Chondrocyte (in vitro differentiated cells): ENCODE results near the gene CDT1. TPM values are rescaled to one million over a fixed set of nuclear protein-coding genes. Genes with fewer than 3 reads are reported as not detected.

ENCODE experiments used
- DNase-seq: peaks from one replicate; pipeline ENCODE4 v3.0.0; 2021; ENCODE audit warnings: mixed read lengths, low spot score
- H3K27ac Mint-ChIP-seq: one replicate; pipeline ENCODE4 v1.8.0; 2021; ENCODE audit warnings: mild to moderate bottlenecking, moderate library complexity, mixed read lengths; ENCODE audit not compliant: unreplicated experiment
- H3K27me3 Mint-ChIP-seq: 2 replicates; pipeline ENCODE4 v1.8.0; 2021; ENCODE audit warnings: low read depth, mixed read lengths
- H3K36me3 Mint-ChIP-seq: 2 replicates; pipeline ENCODE4 v1.8.0; 2021; ENCODE audit warnings: low read depth, mixed read lengths
- H3K4me1 Mint-ChIP-seq: 2 replicates; pipeline ENCODE4 v1.8.0; 2021; ENCODE audit warnings: low read depth, mild to moderate bottlenecking, mixed read lengths
- H3K4me3 Mint-ChIP-seq: one replicate; pipeline ENCODE4 v1.8.0; 2021; ENCODE audit warnings: mild to moderate bottlenecking, moderate library complexity, mixed read lengths; ENCODE audit not compliant: unreplicated experiment
- H3K9me3 Mint-ChIP-seq: 2 replicates; pipeline ENCODE4 v1.8.0; 2021; ENCODE audit warnings: low read depth, mixed read lengths
- total RNA-seq: library from RNA; stranded (reverse); gene quantifications from 3 replicates; pipeline ENCODE4 v1.2.1, GENCODE V29; 2021
- TF ChIP-seq, protein P1 (sequence below): fragments of 200-600 bp; sonication (generic); IDR thresholded peaks from 2 replicates; pipeline ENCODE4 v1.5.0; 2021; ENCODE audit warnings: antibody characterized with exemption, mild to moderate bottlenecking, moderate library complexity

The CDT1 gene
- total RNA-seq, 1 donor from 2014 or later: 3.7 TPM

DNA sequence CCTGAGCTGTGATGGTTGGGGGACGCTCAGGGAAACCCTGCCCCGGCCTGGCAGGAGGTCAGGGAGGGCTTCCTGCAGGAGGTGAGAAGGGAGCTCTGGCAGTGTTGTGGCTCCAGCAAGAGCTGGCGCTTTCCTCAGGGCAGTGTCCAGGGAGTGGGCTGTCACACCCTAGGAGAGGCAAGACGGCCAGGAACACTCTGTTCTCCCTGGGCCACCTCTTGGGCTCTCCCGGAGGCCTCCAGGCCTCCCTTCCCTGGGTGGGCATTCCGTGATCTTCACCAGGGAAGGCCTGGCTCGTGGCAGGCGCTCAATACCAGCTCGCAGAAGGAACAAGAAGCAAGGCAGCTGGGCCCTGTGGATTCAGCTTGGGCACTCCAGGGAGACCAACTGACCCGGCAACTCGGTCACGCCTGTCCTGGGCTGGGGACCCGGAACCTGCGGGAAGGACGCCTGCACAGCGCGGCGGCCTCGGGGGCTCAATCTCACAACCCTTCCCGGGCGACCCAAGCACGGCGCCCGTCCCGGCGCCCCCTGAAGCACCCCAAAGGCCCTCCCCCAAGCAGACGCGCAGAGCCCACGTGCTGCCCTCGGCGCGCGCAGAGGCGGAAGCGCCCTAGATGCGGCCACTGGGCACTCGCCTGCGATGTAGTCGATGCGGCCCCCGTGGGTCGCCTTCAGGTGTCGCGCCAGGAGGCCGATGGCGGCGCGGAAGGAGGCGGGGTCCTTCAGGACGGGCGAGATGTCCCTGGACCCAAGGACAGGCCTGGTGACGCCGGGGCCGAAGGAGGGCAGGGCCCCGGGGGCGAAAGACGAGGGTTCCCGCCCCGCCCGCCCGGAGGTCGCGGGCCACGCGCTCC is 7.6 kb downstream of the CDT1 start:
- Mint-ChIP-seq H3K4me3 (peak overlapping the region; percentile 85), H3K27me3 (no peaks in the 10 kb centered on the region), H3K9me3 (no peaks in the 10 kb centered on the region), H3K36me3 (no peaks in the 10 kb centered on the region), H3K27ac (peak overlapping the region; percentile 88), H3K4me1 (peaks cover 17% of the 10 kb centered on the region)
- DNase-seq: peak; percentile 93
- TF ChIP-seq, protein P1, sequence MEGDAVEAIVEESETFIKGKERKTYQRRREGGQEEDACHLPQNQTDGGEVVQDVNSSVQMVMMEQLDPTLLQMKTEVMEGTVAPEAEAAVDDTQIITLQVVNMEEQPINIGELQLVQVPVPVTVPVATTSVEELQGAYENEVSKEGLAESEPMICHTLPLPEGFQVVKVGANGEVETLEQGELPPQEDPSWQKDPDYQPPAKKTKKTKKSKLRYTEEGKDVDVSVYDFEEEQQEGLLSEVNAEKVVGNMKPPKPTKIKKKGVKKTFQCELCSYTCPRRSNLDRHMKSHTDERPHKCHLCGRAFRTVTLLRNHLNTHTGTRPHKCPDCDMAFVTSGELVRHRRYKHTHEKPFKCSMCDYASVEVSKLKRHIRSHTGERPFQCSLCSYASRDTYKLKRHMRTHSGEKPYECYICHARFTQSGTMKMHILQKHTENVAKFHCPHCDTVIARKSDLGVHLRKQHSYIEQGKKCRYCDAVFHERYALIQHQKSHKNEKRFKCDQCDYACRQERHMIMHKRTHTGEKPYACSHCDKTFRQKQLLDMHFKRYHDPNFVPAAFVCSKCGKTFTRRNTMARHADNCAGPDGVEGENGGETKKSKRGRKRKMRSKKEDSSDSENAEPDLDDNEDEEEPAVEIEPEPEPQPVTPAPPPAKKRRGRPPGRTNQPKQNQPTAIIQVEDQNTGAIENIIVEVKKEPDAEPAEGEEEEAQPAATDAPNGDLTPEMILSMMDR: no peak

DNA sequence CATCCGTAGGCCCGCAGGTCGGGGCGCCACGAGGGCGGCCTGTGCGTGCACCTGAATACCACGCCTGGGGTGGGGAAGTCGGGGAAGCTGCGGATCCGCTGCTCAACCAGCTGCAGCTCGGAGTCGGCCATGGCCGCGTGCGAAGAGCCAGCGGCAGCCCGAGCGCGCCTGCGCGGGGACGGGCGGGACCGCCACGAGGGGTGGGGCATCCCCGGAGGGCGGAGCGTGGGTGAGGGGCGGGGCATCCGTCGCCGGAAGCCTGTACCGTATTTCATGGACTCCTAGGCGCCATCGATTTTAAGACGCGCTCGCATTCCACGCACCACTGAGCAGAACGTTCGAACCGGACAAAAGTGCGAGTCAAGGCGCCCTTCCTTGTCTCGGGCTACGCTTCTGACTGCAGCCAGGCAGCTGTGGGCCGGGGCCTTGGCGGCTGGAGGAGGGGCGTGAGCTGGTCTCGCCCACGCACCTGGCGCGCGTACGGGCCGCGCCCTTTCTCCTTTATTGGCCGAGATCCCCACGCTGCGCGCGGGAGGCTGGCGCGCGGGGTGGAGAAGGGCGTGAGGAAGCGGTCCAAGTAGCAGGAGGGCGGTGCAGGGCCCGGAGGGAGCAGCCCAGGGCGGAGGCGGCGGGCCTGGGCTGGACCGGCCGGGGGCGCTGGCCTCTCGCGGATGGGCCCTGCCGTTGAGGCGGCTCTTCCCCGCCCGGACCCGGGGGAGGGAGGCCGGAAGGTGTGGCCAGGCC is 8.4 kb downstream of the CDT1 start, which contains the start of gene APRT:
Gene APRT, minus strand, starts transcription at position 160 of the 744 bp plus-strand sequence. Its CDS starts 29 bp downstream, at position 131.
- H3K4me3 Mint-ChIP-seq: peak within 1 kb of the TSS; percentile 85
- H3K36me3 Mint-ChIP-seq: no peaks in the 10 kb centered on the region
- TF ChIP-seq, protein P1: peak; percentile 76
- peak; percentile 97 for DNase-seq
- H3K27me3 Mint-ChIP-seq: no peaks in the 10 kb centered on the region
- H3K27ac Mint-ChIP-seq: peak within 1 kb of the TSS; percentile 96
- H3K9me3 Mint-ChIP-seq: no peaks in the 10 kb centered on the region
- H3K4me1 Mint-ChIP-seq: peaks cover 17% of the 10 kb centered on the region

DNA sequence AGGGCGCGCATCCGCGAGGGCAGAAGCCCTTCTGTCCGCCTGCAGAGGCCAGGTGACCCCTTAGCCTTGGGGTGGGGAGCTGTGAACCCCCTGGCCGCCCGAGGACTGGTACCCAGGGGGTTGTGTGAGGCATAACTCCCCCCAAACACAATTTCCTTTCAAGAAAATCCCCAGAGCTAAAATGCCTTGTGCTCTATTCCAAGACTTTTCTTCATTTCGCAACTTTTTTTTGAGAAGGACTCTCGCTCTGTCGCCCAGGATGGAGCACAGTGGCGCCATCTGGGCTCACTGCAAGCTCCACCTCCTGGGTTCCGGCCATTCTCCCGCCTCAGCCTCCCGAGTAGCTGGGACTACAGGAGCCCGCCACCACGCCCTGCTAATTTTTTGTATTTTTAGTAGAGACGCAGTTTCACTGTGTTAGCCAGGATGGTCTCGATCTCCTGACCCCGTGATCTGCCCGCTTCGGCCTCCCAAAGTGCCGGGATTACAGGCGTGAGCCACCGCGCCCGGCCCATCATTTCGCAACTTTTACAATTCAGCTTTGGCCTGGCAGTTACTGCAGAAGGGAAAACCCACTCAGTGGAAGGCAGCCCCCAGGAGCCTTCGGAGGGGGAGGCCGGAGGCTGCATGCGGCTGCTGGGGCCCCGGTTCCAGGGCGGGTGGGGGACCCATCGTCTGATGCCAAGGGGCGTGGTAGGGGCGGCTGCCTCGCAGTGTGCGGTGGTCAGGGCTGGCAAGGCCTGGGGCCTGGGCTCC is 9.1 kb downstream of the CDT1 start:
- no peaks in the 10 kb centered on the region for H3K9me3 Mint-ChIP-seq
- no peak for DNase-seq
- TF ChIP-seq, protein P1: peak; percentile 64
- H3K36me3 Mint-ChIP-seq: no peaks in the 10 kb centered on the region
- peaks cover 17% of the 10 kb centered on the region for H3K4me1 Mint-ChIP-seq
- peak overlapping the region; percentile 75 for H3K27ac Mint-ChIP-seq
- no peaks in the 10 kb centered on the region for H3K27me3 Mint-ChIP-seq
- H3K4me3 Mint-ChIP-seq: peak overlapping the region; percentile 69

DNA sequence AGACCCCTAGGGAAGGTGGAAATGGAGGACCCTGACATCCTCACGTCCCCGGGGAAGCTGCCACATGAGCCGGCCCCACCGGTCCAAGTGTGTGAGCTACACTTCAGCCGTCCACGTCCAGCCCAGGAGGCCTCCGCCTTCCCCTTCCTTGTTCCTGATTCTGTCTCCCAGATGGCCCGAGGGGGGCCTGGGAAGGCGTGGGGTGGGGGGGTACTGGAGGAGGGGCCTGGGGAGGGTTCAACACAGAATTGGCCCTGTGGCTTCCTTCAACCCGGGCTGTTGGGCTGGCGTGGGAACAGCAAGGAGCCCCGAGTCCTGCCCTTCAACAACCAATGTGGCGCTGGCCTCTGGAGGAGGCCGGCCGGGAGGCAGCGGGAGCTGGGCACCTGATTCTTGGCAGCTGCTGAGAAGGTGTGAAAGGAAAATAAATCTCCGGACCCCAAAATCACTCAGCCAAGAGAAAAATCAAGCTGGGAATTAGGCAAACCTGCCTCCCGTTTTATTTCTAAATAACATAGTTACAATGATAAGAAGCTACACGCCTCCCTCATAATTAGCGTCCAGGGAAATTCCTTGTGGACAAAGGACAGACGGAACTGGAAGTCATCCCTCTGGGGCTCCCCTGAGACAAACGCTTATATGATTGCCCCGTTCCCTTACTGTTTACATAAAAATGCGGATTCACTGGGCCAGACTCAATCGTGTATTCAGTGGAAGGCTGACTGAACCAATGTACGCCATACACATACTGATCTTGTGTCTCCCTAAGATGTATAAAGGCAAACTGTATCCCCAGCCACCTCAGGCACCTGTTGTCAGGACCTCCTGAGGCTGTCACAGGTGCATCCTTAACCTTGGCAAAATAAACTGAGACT is 9.9 kb downstream of the CDT1 start:
- H3K36me3 Mint-ChIP-seq: no peaks in the 10 kb centered on the region
- no peaks in the 10 kb centered on the region for H3K9me3 Mint-ChIP-seq
- H3K4me1 Mint-ChIP-seq: peaks cover 17% of the 10 kb centered on the region
- no peak for DNase-seq
- TF ChIP-seq, protein P1: no peak
- no peak overlapping the region for H3K27ac Mint-ChIP-seq
- H3K27me3 Mint-ChIP-seq: no peaks in the 10 kb centered on the region
- no peak overlapping the region for H3K4me3 Mint-ChIP-seq
